Psoas muscle (tissue), 8 donors: Measurements from ENCODE around the gene TBXA2R. TPM values are rescaled to one million over a fixed set of nuclear protein-coding genes. Genes with fewer than 3 reads are reported as not detected.

Source experiments
- ATAC-seq, 4 donors: fragments of 200-7000 bp; cut with Tn5 transposase; one replicate each; pipeline ENCODE4 v1.9.1; 2020; ENCODE audit warnings: moderate library complexity in 3 of 4, mild to moderate bottlenecking in 2 of 4
- DNase-seq, 2 donors: peaks; one replicate each; pipeline ENCODE4 v3.0.0-alpha.2; 2020
- H3K27ac ChIP-seq: fragments of 200-600 bp; one replicate; pipeline ENCODE4 v1.8.0; 2022
- H3K27me3 ChIP-seq, 3 donors: fragments of 200-600 bp in 1 of 3; one replicate each; pipeline versions ENCODE4 v1.6.1 to v1.8.0; 2013 to 2022; ENCODE audit warnings: low read length in 2 of 3, mild to moderate bottlenecking in 2 of 3, moderate library complexity in 1 of 3; ENCODE audit not compliant: insufficient read depth in 3 of 3
- H3K36me3 ChIP-seq, 2 donors: fragments of 200-600 bp in 1 of 2; one replicate each; pipeline versions ENCODE4 v1.6.1 to v1.8.0; 2013 to 2022; ENCODE audit warnings: low read depth in 1 of 2, mild to moderate bottlenecking in 1 of 2, moderate library complexity in 1 of 2; ENCODE audit not compliant: insufficient read depth in 1 of 2
- H3K4me1 ChIP-seq: fragments of 200-600 bp; one replicate; pipeline ENCODE4 v1.8.0; 2022
- H3K4me3 ChIP-seq: fragments of 200-600 bp; one replicate; pipeline ENCODE4 v1.8.0; 2022; ENCODE audit warnings: mild to moderate bottlenecking
- H3K9me3 ChIP-seq: fragments of 200-600 bp; one replicate; pipeline ENCODE4 v1.8.0; 2022
- WGBS, 3 donors: extraction: QIAGEN DNeasy Blood & Tissue Kit; methylation state at CpG; one replicate each; pipeline versions ENCODE4 v1.1.6 to v1.1.7; 2013; 5-methylcytosine and 5-hydroxymethylcytosine counted together
- intact Hi-C, 2 donors: fragments of 100-400 bp; cut with DNase I; formaldehyde crosslinking; loops; one replicate each; pipeline versions ENCODE4 v1.11.0 to v1.14.2; 2022
- polyA plus RNA-seq, 3 donors: library from polyadenylated mRNA; stranded (reverse); fragments of 200-250 nt; gene quantifications; one replicate each; pipeline ENCODE4 v1.2.3, GENCODE V29; 2013
- total RNA-seq, 4 donors: library from RNA; stranded (reverse); fragmentation: NEBNext Ultra II Directional in 2 of 4; extraction: Animal tissue kit (Norgen Biotek cat#: 25700) in 2 of 4; gene quantifications; one replicate each; pipeline versions ENCODE4 v1.2.1 to v1.2.4, GENCODE V29; 2021 to 2023
- TF ChIP-seq, protein P1 (sequence below): fragments of 200-600 bp; IDR thresholded peaks from one replicate; pipeline ENCODE4 v1.8.0; 2022; ENCODE audit warnings: antibody characterized with exemption
- donor health status: healthy with polysubstance abuse.
- donor health status: DM: no; HTN: no; CAD: no; lungs with moderate emphysema.
- donor health status: Bipolar disorder and iron deficiency.
- donor health status: healthy.
- donor health status: DM: yes; HTN: yes; CAD: no.
- donor health status: DM: no; HTN: no; CAD: no.
- donor health status: DM: no; HTN: no; CAD: no.
- donor health status: DM: yes; HTN: yes; CAD: no.

TBXA2R gene
- total and polyA plus RNA-seq, 7 donors: 0.52 to 3.0 (median 1.2) TPM

DNA sequence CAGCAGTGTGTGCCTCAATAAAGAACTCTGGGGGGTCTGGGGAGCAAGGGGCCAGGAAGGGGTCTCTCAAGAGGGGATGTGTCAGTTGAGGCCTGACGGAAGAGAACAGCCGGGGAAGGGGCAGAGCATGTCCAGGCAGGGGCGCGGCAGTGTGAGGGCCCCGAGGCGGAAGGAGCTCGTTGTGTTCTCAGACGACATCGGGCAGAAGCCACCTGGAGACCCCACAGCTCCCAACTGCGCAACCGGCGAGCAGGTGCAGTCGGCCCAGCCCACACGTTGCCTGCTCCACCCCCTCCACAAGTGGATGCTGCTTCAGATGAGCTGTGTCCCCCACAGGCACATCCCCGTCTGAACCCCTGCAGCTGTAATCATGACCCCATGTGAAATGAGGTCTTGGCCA is 15.0 kb upstream of the TBXA2R start:
- TF ChIP-seq, protein P1, sequence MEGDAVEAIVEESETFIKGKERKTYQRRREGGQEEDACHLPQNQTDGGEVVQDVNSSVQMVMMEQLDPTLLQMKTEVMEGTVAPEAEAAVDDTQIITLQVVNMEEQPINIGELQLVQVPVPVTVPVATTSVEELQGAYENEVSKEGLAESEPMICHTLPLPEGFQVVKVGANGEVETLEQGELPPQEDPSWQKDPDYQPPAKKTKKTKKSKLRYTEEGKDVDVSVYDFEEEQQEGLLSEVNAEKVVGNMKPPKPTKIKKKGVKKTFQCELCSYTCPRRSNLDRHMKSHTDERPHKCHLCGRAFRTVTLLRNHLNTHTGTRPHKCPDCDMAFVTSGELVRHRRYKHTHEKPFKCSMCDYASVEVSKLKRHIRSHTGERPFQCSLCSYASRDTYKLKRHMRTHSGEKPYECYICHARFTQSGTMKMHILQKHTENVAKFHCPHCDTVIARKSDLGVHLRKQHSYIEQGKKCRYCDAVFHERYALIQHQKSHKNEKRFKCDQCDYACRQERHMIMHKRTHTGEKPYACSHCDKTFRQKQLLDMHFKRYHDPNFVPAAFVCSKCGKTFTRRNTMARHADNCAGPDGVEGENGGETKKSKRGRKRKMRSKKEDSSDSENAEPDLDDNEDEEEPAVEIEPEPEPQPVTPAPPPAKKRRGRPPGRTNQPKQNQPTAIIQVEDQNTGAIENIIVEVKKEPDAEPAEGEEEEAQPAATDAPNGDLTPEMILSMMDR: no peak
- ATAC-seq (no peak), DNase-seq (no peak)
- intact Hi-C loops: no loop called here
- Histone ChIP-seq H3K4me1 (peaks cover 21% of the 10 kb centered on the region), H3K27me3 (no peaks in the 10 kb centered on the region), H3K4me3 (no peak overlapping the region), H3K27ac (no peak overlapping the region), H3K36me3 (peaks cover 4 to 59% of the 10 kb centered on the region in 2 donors), H3K9me3 (no peaks in the 10 kb centered on the region)
- 88 to 93% (median 90%) methylated on average over 15 of the region's 15 CpGs for WGBS, 3 donors

DNA sequence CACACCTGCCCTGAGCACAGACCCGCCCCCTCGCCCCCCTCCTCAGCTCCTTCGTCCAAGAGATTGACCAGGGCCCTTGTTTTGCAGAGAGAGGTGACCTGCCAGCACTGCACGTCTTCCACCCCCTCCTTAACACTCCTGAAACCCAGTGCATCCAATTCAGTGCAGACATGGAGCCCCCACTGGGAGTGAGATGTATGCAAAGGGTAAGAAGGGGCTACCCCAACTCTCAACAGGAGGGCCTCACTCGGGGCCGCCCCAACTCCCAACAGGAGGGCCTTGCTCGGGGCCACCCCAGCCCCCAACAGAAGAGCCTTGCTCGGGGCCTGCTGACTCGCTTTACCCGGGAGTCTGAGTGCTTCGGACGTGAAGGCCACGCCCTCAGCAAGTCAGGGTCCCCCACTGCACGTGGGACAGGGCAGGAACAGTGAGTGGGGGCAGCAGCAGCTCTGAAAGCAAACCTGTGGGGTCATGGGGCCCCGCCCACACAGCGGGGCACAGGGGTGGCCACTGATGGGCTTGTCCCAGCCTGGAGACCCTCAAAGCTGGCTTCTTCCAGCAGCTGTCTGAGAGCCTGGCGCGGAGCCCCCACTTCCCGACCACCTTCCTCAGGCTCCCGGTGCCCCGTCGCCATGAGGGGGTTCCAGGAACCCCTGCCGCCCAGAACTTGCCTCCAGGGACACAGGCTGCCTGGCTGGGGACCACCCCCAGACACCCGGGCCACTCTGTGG is 14.3 kb upstream of the TBXA2R start:
- H3K27ac ChIP-seq: no peak overlapping the region
- peaks cover 4 to 62% of the 10 kb centered on the region in 2 donors for H3K36me3 ChIP-seq
- H3K4me1 ChIP-seq: peaks cover 21% of the 10 kb centered on the region
- no peaks in the 10 kb centered on the region for H3K9me3 ChIP-seq
- no peak overlapping the region for H3K4me3 ChIP-seq
- WGBS, 3 donors: 85 to 88% (median 87%) methylated on average over 23 to 24 of the region's 24 CpGs
- ATAC-seq (no peak), DNase-seq (peak in 1 of 2 donors; percentile 7)
- intact Hi-C loops: no loop called here
- no peaks in the 10 kb centered on the region for H3K27me3 ChIP-seq
- TF ChIP-seq, protein P1: no peak

DNA sequence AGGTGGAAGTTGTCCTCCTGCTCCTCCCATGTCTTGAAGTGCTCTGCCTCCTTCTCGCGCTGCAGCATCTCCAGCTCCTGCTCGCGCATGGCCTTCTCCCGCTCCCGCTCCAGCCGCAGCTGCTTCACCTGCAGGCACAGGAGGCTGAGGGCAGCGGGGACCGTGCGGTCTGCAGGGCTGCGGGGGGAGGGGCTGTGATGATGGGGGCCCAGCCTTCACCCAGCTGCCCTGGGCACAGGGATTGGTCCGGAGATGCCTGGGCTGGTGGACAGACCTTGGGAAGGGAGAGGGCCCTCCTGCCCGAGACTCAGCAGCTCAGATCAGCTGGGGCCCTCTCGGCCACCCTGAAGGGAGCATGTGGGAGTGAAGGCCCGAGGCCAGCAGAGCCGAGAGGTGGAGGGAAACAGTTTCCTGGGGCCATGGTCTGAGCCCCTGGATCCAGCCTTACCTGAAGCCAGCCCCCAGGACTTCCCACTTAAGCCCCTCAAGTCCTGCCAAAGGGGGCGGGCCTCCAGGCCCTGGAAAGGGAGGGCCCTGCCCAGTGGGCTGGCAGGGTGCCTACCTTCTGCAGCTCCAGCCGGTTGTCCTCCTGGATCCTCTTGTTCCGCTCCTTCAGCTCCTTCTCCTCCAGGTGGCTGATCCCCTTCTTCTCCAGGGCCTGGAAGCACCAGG is 13.6 kb upstream of the TBXA2R start:
- Histone ChIP-seq H3K36me3 (peaks cover 4 to 65% of the 10 kb centered on the region in 2 donors), H3K27me3 (no peaks in the 10 kb centered on the region), H3K9me3 (no peaks in the 10 kb centered on the region), H3K4me3 (no peak overlapping the region), H3K27ac (no peak overlapping the region), H3K4me1 (peaks cover 14% of the 10 kb centered on the region)
- ATAC-seq (no peak), DNase-seq (peak in 1 of 2 donors; percentile 18)
- WGBS, 3 donors: 78 to 83% (median 81%) methylated on average over 18 to 19 of the region's 19 CpGs
- TF ChIP-seq, protein P1: no peak
- intact Hi-C loops: no loop called here

DNA sequence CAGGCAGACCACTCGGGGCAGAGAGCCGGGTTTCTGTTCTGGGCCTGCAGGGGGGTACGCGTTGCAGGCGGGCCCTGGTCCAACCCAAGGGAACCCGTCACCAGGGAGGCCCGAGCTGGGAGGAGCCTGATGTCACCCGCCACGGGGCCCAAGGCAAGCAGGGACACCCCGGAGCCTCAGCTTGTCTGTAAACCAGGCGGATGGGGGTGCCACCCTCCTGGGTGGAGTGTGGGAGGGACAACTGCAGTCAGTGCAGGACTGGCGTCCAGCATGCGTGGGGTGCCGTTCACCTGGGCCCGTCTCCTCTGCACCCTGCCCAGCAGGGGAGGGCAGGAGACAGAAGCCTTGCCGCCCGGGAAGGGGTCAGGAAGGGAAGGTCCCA is 12.9 kb upstream of the TBXA2R start:
- intact Hi-C loops: loop anchor here (2.0 to 10.0 kb wide), 3 partner anchors 42 to 315 kb away; no protein-coding TSS in a partner anchor
- Histone ChIP-seq H3K4me3 (no peak overlapping the region), H3K9me3 (no peaks in the 10 kb centered on the region), H3K36me3 (peaks cover 4 to 69% of the 10 kb centered on the region in 2 donors), H3K27ac (no peak overlapping the region), H3K27me3 (no peaks in the 10 kb centered on the region), H3K4me1 (peaks cover 7% of the 10 kb centered on the region)
- peak in 1 of 2 donors; percentile 5 for DNase-seq
- TF ChIP-seq, protein P1: no peak
- ATAC-seq: no peak
- 85 to 88% (median 86%) methylated on average over 16 to 17 of the region's 17 CpGs for WGBS, 3 donors
